GM19372 (cell line): Measurements from ENCODE around the gene TREML4.

Source experiments
- ATAC-seq: cut with Tn5 transposase; IDR thresholded peaks from one replicate; pipeline ENCODE4 v1.9.1; 2021; ENCODE audit warnings: mild to moderate bottlenecking, low read depth, moderate library complexity; ENCODE audit not compliant: unreplicated experiment

Gene TREML4

GRCh38 chr6:41278699-41279405 lies 50.7 kb downstream of the TREML4 start:
- no peak for ATAC-seq

DNA sequence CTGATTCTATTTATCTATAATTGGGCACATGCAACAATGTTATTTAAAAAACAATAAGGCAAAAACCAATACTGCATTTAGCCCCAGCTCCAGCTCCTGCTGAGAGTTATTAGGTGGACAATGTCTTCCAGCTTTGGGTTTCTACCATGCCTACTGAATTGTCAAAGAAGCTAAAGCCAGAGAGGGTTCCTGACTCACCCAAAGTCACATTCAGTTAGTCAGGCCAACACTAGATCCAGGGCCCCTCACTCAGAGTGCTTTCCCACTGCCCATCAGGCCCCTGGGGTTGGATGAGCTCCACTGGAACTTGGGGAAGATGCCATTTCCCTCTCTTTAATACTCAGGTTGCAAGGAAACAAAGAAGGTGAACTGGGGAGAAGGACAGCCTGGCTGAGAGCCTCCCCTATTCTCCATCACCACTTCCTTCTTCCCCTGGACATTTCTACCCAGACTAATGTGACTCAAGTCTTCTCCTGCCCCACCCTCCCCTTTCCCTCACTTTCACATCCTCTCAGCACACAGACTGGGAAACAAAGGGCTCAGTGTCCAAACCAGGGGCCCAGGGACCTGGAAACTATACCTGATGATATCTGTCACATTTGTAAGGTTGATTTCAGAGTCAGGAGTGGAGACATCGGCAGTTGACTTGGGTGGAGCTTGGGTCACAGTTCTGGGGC lies 52.4 kb downstream of the TREML4 start:
- ATAC-seq, result no peak

DNA sequence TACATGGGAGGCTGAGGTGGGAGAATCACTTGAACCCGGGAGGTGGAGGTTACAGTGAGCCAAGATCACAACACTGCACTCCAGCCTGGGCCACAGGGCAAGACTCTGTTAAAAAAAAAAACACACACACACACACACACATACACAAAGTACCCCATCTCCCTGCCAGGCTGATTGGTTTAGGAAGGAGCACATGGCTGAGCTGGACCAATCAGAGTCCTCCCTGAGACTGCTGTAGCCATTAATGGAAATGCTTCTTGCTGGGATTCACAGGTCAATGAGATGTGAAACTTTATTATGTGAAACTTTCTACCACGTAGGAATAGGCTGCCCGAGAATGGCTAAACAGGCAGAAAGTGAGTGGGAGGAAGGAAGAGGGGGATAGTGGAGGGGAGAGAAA lies 55.5 kb downstream of the TREML4 start:
- no peak for ATAC-seq

- no peak for ATAC-seq
Observed at GRCh38 chr6:41284726-41285125, 56.6 kb downstream of the TREML4 start.

- ATAC-seq, result no peak
Observed at GRCh38 chr6:41286544-41287346, 58.6 kb downstream of the TREML4 start, which contains the start of gene TREM1. Gene TREM1, minus strand, starts transcription at chr6:41286682. Its CDS starts 27 bp downstream, at chr6:41286655.

DNA sequence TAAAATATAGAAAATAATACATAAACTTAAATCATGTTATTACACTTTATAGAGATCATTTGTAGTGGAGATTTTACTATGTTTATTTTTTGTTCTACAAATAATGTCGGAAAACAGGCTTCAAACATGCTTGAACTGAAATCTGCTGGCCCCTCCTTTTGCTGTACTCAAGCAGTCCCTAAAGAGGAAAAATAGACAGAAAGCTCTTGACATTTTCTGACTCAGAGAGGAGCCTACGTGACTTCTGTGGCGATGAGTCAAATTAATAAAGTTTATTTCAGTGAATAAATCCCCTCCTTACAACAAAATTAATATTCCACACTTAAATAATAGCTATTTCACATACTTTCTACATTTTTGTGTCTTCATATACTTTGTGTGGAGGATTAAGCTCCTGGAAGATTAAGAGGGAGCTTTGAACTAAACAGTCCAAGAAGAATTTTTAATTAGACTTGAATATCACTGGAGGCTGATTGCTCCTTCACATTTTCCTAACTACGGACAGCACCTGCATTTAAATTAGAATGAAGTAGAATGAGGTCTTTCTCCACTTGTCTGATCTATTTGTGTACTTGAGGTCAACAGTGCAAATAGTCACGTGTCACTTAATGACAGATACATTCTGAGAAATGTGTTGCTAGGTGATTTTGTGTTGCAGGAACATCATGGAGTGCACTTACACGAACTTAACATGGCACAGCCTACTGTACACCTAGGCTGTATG lies 60.0 kb downstream of the TREML4 start:
- no peak for ATAC-seq
